Common myeloid progenitor, CD34-positive (primary cell): Measurements from ENCODE around the gene AKR7A2.
A peak's percentile ranks its signal among the peaks of the same experiment; 100 is the strongest.

Experiments
- CTCF ChIA-PET: fragments of 350-600 bp; sonication (Branson Sonifier 250); formaldehyde crosslinking; loops from one replicate; lab custom pipeline; 2021; ENCODE audit warnings: antibody characterized with exemption; lab: Charles Lee
- POLR2A ChIA-PET: fragments of 350-600 bp; sonication (Branson Sonifier 250); formaldehyde crosslinking; loops from one replicate; lab custom pipeline; 2021; ENCODE audit warnings: antibody characterized with exemption; lab: Charles Lee
- DNase-seq, 3 donors: peaks; one replicate each; pipeline versions ENCODE4 v3.0.0 to v3.0.0-alpha.2; 2013
- H3K27ac ChIP-seq, 2 experiments: 1 replicate in 1 of 2; 2 replicates in 1 of 2; pipeline ENCODE4 v1.7.0; 2013; ENCODE audit warnings: inconsistent platforms in 2 of 2, low read length in 2 of 2, mild to moderate bottlenecking in 2 of 2, low read depth in 1 of 2, moderate library complexity in 1 of 2; ENCODE audit not compliant: severe bottlenecking in 2 of 2, insufficient read depth in 1 of 2, poor library complexity in 1 of 2
- H3K27me3 ChIP-seq, 5 experiments: replicated peaks in 2 of 5; 1 replicate in 3 of 5; 2 replicates in 2 of 5; pipeline versions ENCODE4 v1.6.1 to v1.7.0; 2013; ENCODE audit warnings: low read length in 4 of 5, mild to moderate bottlenecking in 2 of 5, moderate library complexity in 2 of 5, inconsistent platforms in 1 of 5; ENCODE audit not compliant: insufficient read depth in 5 of 5, control insufficient read depth in 4 of 5
- H3K36me3 ChIP-seq, 4 experiments: 1 replicate in 2 of 4; 2 replicates in 2 of 4; pipeline versions ENCODE4 v1.6.1 to v1.7.0; 2013; ENCODE audit warnings: low read length in 3 of 4, control low read depth in 1 of 4, mild to moderate bottlenecking in 1 of 4; ENCODE audit not compliant: control insufficient read depth in 4 of 4, insufficient read depth in 4 of 4
- H3K4me1 ChIP-seq, 4 experiments: 1 replicate in 3 of 4; 2 replicates in 1 of 4; pipeline versions ENCODE4 v1.6.1 to v1.7.1; 2013; ENCODE audit warnings: low read length in 3 of 4, mild to moderate bottlenecking in 3 of 4, control low read depth in 1 of 4, inconsistent platforms in 1 of 4, moderate library complexity in 1 of 4; ENCODE audit not compliant: control insufficient read depth in 4 of 4, insufficient read depth in 4 of 4; ENCODE audit errors: control extremely low read depth in 1 of 4
- H3K4me3 ChIP-seq, 7 experiments: 1 replicate in 4 of 7; 2 replicates in 3 of 7; pipeline versions ENCODE4 v1.5.1 to v1.7.0; 2013; ENCODE audit warnings: mild to moderate bottlenecking in 7 of 7, low read length in 6 of 7, moderate library complexity in 6 of 7, inconsistent platforms in 2 of 7, low read depth in 2 of 7, control low read depth in 1 of 7; ENCODE audit not compliant: insufficient read depth in 4 of 7, control insufficient read depth in 1 of 7; ENCODE audit errors: extremely low read depth in 1 of 7
- H3K9me3 ChIP-seq, 5 experiments: 1 replicate in 4 of 5; 2 replicates in 1 of 5; pipeline versions ENCODE4 v1.6.1 to v1.7.1; 2013; ENCODE audit warnings: low read length in 4 of 5, mild to moderate bottlenecking in 2 of 5, inconsistent platforms in 1 of 5, low read depth in 1 of 5, moderate library complexity in 1 of 5; ENCODE audit not compliant: control insufficient read depth in 4 of 5, insufficient read depth in 2 of 5; ENCODE audit errors: control extremely low read depth in 1 of 5
- WGBS: methylation state at CpG from one replicate; pipeline ENCODE4 v1.1.5; 2013; ENCODE audit not compliant: insufficient coverage; 5-methylcytosine and 5-hydroxymethylcytosine counted together

AKR7A2 gene

GRCh38 chr1:19323987-19324664 lies 12.2 kb upstream of the AKR7A2 start:
- no peak for DNase-seq
- Histone ChIP-seq H3K27me3 (no peaks in the 10 kb centered on the region), H3K4me1 (peaks cover 0 to 13% (median 7%) of the 10 kb centered on the region in 4 experiments), H3K27ac (no peak overlapping the region), H3K36me3 (peaks cover 0 to 61% (median 34%) of the 10 kb centered on the region in 4 experiments), H3K4me3 (no peak overlapping the region), H3K9me3 (no peaks in the 10 kb centered on the region)
- CTCF ChIA-PET: interaction anchor here (1.1 kb wide), 1 partner anchor 20 kb away, joined by 3 read pairs; no protein-coding TSS in a partner anchor
- 95% methylated on average over 22 of the region's 23 CpGs for WGBS
- POLR2A ChIA-PET: no interaction called here

- WGBS: 63% methylated on average over 9 of the region's 10 CpGs
- Histone ChIP-seq H3K27me3 (no peaks in the 10 kb centered on the region), H3K27ac (no peak overlapping the region), H3K4me1 (peaks cover 0 to 23% (median 13%) of the 10 kb centered on the region in 4 experiments), H3K4me3 (no peak overlapping the region), H3K36me3 (peaks cover 3 to 62% (median 24%) of the 10 kb centered on the region in 4 experiments), H3K9me3 (no peaks in the 10 kb centered on the region)
- DNase-seq: no peak
- CTCF ChIA-PET: interaction anchor here (1.9 kb wide), 1 partner anchor 22 kb away, joined by 4 read pairs; no protein-coding TSS in a partner anchor
- POLR2A ChIA-PET: interaction anchor here (0.6 to 0.7 kb wide), 3 partner anchors 24 to 232 kb away, joined by 3 to 7 read pairs (median 4); no protein-coding TSS in a partner anchor
Measured at GRCh38 chr1:19322481-19322880, 10.5 kb upstream of the AKR7A2 start.

GRCh38 chr1:19321071-19321470 lies 9.1 kb upstream of the AKR7A2 start:
- peaks cover 3 to 31% (median 22%) of the 10 kb centered on the region in 4 experiments for H3K4me1 ChIP-seq
- ChIA-PET CTCF (interaction anchor here (1.9 kb wide), 1 partner anchor 24 kb away, joined by 4 read pairs; no protein-coding TSS in a partner anchor), POLR2A (no interaction called here)
- H3K27me3 ChIP-seq: no peaks in the 10 kb centered on the region
- DNase-seq: no peak
- no peak overlapping the region for H3K27ac ChIP-seq
- peaks cover 3 to 54% (median 17%) of the 10 kb centered on the region in 4 experiments for H3K36me3 ChIP-seq
- no peaks in the 10 kb centered on the region for H3K9me3 ChIP-seq
- WGBS: 100% methylated on average over 2 of the region's 3 CpGs
- no peak overlapping the region for H3K4me3 ChIP-seq

- Histone ChIP-seq H3K4me3 (no peak overlapping the region), H3K27me3 (no peaks in the 10 kb centered on the region), H3K9me3 (no peaks in the 10 kb centered on the region), H3K36me3 (peaks cover 3 to 37% (median 7%) of the 10 kb centered on the region in 4 experiments), H3K4me1 (peaks cover 4 to 40% (median 36%) of the 10 kb centered on the region in 4 experiments), H3K27ac (no peak overlapping the region)
- POLR2A ChIA-PET: no interaction called here
- CTCF ChIA-PET: no interaction called here
- 90% methylated on average over 3 of the region's 3 CpGs for WGBS
- DNase-seq: no peak
Measured at GRCh38 chr1:19319196-19319595, 7.3 kb upstream of the AKR7A2 start.

GRCh38 chr1:19317126-19317910 lies 5.4 kb upstream of the AKR7A2 start:
- H3K36me3 ChIP-seq: peaks cover 2 to 26% (median 2%) of the 10 kb centered on the region in 4 experiments
- DNase-seq: no peak
- 96% methylated on average over 11 of the region's 13 CpGs for WGBS
- H3K27ac ChIP-seq: no peak overlapping the region
- ChIA-PET CTCF (no interaction called here), POLR2A (no interaction called here)
- H3K4me3 ChIP-seq: no peak overlapping the region
- H3K27me3 ChIP-seq: no peaks in the 10 kb centered on the region
- H3K9me3 ChIP-seq: no peaks in the 10 kb centered on the region
- H3K4me1 ChIP-seq: peaks cover 4 to 58% (median 50%) of the 10 kb centered on the region in 4 experiments

- DNase-seq: peak; percentile 74 to 95 (median 94)
- 43% methylated on average over 12 of the region's 17 CpGs for WGBS
- Histone ChIP-seq H3K4me1 (peaks cover 4 to 73% (median 64%) of the 10 kb centered on the region in 4 experiments), H3K36me3 (peaks cover 0 to 16% (median 2%) of the 10 kb centered on the region in 4 experiments), H3K27me3 (no peaks in the 10 kb centered on the region), H3K4me3 (peak overlapping the region in 4 of 7 experiments; percentile 19 to 40 (median 31)), H3K9me3 (no peaks in the 10 kb centered on the region), H3K27ac (peak overlapping the region; percentile 33 to 55)
- POLR2A ChIA-PET: no interaction called here
- CTCF ChIA-PET: interaction anchor here (0.8 to 2.3 kb wide), 3 partner anchors 10 to 31 kb away, joined by 3 to 5 read pairs (median 3); no protein-coding TSS in a partner anchor
Measured at GRCh38 chr1:19315378-19316198, 3.6 kb upstream of the AKR7A2 start.
